ENCODE data around the gene ERBB2. TPM values are rescaled to one million over a fixed set of nuclear protein-coding genes. Genes with fewer than 3 reads are reported as not detected.

The ERBB2 gene
- total and polyA plus RNA-seq, 2 experiments from 2014 or later, result 30.3 to 55.4 TPM

GRCh38 chr17:39735882-39736281 is 36.0 kb downstream of the ERBB2 start:
- no peaks in the 10 kb centered on the region for H3K79me2 ChIP-seq (ENCODE audit: insufficient read depth)
- peaks cover 4% of the 10 kb centered on the region; the same call in 1 of the 2 replicates for H3K27me3 ChIP-seq (replicated peaks; ENCODE audit: insufficient read depth)
- H3K36me3 ChIP-seq (ENCODE audit: low read depth), result no peaks in the 10 kb centered on the region
- no peaks in the 10 kb centered on the region for H4K20me1 ChIP-seq (ENCODE audit: insufficient read depth)
- TF ChIP-seq EZH2 (IDR thresholded peaks at IDR 0.05; ENCODE audit: insufficient read depth, poor library complexity, severe bottlenecking), result no peak
- TF ChIP-seq EZH2phosphoT487 (IDR thresholded peaks at IDR 0.05; ENCODE audit: insufficient read depth, low read depth), result no peak
- H3K9me3 ChIP-seq (ENCODE audit: low read depth), result no peaks in the 10 kb centered on the region
- no peak for DNase-seq
- no peaks in the 10 kb centered on the region for H3K9me2 ChIP-seq (ENCODE audit: insufficient read depth)
- H3K27ac ChIP-seq, result no peak overlapping the region
- no peak overlapping the region for H3K4me2 ChIP-seq (ENCODE audit: unreplicated experiment)
- 61 to 67% methylated on average over 2 of the region's 2 CpGs for WGBS, 2 experiments (ENCODE audit: low coverage in 1 of 2, low lambda C conversion rate in 2 of 2, missing lambda C conversion rate in 2 of 2)
- peaks cover 17% of the 10 kb centered on the region for H3K4me1 ChIP-seq (ENCODE audit: insufficient read depth)
- H2AFZ ChIP-seq, result no peak overlapping the region
- H3K9ac ChIP-seq, result no peak overlapping the region
- in situ Hi-C loops (cut with MboI), result no loop called here
- H3K4me3 ChIP-seq, result no peak overlapping the region
- no peaks in the 10 kb centered on the region for H3F3A ChIP-seq (ENCODE audit: insufficient read depth)

DNA sequence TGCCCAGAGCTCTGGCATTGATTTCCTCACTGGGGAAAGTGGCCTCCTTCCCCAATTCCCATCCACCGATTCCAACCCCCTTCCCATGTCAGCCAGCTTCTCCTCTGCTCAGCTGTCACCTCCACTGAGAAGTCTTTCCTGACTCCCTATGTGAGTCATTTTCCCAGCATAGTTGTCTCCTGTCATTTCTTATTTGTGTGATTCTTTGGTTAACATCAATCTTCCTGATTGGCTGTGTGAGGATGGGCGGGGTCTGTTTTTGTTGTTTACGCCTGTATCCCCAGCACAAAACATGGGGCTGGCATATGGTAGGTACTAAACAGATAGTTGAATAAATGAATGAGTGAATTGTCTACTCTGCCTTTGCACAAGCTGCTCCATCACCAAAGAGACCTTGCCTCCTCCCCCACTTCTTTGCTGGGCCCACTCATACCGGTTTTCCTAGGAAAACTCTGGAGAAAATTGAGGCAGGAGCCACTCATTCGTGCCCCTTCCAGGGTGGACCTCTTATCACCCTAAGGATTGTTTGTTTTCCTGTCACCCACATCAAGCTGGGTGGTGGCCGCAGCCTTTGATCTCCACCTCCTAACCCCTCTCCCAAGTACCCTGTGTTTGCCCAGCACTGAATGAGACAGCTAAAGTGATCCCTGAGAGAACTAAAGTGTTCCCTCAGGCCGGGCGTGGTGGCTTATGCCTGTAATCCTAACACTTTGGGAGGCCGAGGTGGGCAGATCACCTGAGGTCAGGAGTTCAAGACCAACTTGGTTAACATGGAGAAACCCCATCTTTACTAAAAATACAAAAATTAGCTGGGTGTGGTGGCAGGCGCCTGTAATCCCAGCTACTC is 36.7 kb downstream of the ERBB2 start:
- Histone ChIP-seq H3K9me2 (ENCODE audit: insufficient read depth) (no peaks in the 10 kb centered on the region), H3K9me3 (ENCODE audit: low read depth) (no peaks in the 10 kb centered on the region), H3K79me2 (ENCODE audit: insufficient read depth) (no peaks in the 10 kb centered on the region), H3F3A (ENCODE audit: insufficient read depth) (no peaks in the 10 kb centered on the region), H3K27ac (no peak overlapping the region), H3K4me1 (ENCODE audit: insufficient read depth) (peaks cover 20% of the 10 kb centered on the region), H3K4me2 (ENCODE audit: unreplicated experiment) (no peak overlapping the region), H4K20me1 (ENCODE audit: insufficient read depth) (no peaks in the 10 kb centered on the region), H3K36me3 (ENCODE audit: low read depth) (no peaks in the 10 kb centered on the region), H3K9ac (no peak overlapping the region), H3K27me3 (replicated peaks; ENCODE audit: insufficient read depth) (peaks cover 4% of the 10 kb centered on the region; the same call in 1 of the 2 replicates), H3K4me3 (no peak overlapping the region), H2AFZ (no peak overlapping the region)
- in situ Hi-C loops (cut with MboI), result no loop called here
- no peak for DNase-seq
- 72 to 75% methylated on average over 10 of the region's 10 CpGs for WGBS, 2 experiments (ENCODE audit: low coverage in 1 of 2, low lambda C conversion rate in 2 of 2, missing lambda C conversion rate in 2 of 2)
- TF ChIP-seq EZH2phosphoT487 (IDR thresholded peaks at IDR 0.05; ENCODE audit: insufficient read depth, low read depth) (no peak), EZH2 (IDR thresholded peaks at IDR 0.05; ENCODE audit: insufficient read depth, poor library complexity, severe bottlenecking) (no peak)

DNA sequence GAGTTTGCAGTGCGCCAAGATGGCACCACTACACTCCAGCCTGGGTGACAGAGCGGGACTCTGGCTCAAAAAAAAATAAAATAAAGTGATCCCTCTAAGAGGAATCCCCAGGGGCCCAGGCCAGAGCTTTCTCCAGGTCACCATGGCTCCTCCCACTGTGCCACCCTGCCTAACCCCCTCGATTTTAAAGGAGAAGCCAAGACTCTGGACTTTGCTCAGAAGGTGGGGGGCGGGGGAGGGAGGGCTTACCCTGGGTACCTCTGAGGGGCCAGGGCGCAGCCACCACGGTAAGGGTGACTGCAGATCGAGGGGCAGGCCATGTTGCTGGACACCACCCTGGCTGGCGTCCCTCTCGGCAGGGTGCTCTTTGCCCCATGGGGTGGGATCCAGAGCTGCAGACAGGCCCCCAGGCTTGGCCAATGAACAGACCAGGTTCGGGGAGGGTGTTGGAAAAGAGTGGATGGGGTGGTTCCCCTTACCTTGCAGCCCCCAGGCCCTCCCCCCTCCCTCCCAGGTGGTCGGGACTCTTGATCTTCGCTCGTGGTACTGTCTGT is 37.4 kb downstream of the ERBB2 start:
- Histone ChIP-seq H2AFZ (no peak overlapping the region), H3K36me3 (ENCODE audit: low read depth) (no peaks in the 10 kb centered on the region), H3K4me3 (no peak overlapping the region), H3K27ac (no peak overlapping the region), H3K27me3 (replicated peaks; ENCODE audit: insufficient read depth) (peaks cover 4% of the 10 kb centered on the region; the same call in 1 of the 2 replicates), H3K4me2 (ENCODE audit: unreplicated experiment) (no peak overlapping the region), H3K9me3 (ENCODE audit: low read depth) (no peaks in the 10 kb centered on the region), H3F3A (ENCODE audit: insufficient read depth) (no peaks in the 10 kb centered on the region), H3K79me2 (ENCODE audit: insufficient read depth) (no peaks in the 10 kb centered on the region), H3K4me1 (ENCODE audit: insufficient read depth) (peaks cover 20% of the 10 kb centered on the region), H3K9ac (no peak overlapping the region), H4K20me1 (ENCODE audit: insufficient read depth) (no peaks in the 10 kb centered on the region), H3K9me2 (ENCODE audit: insufficient read depth) (no peaks in the 10 kb centered on the region)
- WGBS, 2 experiments (ENCODE audit: low coverage in 1 of 2, low lambda C conversion rate in 2 of 2, missing lambda C conversion rate in 2 of 2), result 61 to 73% methylated on average over 10 to 13 of the region's 13 CpGs
- DNase-seq, result no peak
- in situ Hi-C loops (cut with MboI), result no loop called here
- no peak for TF ChIP-seq EZH2phosphoT487 (IDR thresholded peaks at IDR 0.05; ENCODE audit: insufficient read depth, low read depth)

- peaks cover 20% of the 10 kb centered on the region for H3K4me1 ChIP-seq (ENCODE audit: insufficient read depth)
- WGBS, 2 experiments (ENCODE audit: low coverage in 1 of 2, low lambda C conversion rate in 2 of 2, missing lambda C conversion rate in 2 of 2), result 23 to 26% methylated on average over 27 to 32 of the region's 34 CpGs
- TF ChIP-seq EZH2phosphoT487 (IDR thresholded peaks at IDR 0.05; ENCODE audit: insufficient read depth, low read depth), result no peak
- TF ChIP-seq EZH2 (IDR thresholded peaks at IDR 0.05; ENCODE audit: insufficient read depth, poor library complexity, severe bottlenecking), result peak; percentile 38
- no peaks in the 10 kb centered on the region for H3K9me3 ChIP-seq (ENCODE audit: low read depth)
- in situ Hi-C loops (cut with MboI), result no loop called here
- H3K4me2 ChIP-seq (ENCODE audit: unreplicated experiment), result no peak within 1 kb of the TSS
- peaks cover 4% of the 10 kb centered on the region; the same call in 1 of the 2 replicates for H3K27me3 ChIP-seq (replicated peaks; ENCODE audit: insufficient read depth)
- H2AFZ ChIP-seq, result peak within 1 kb of the TSS; percentile 68
- H3K4me3 ChIP-seq, result no peak within 1 kb of the TSS
- no peak within 1 kb of the TSS for H3K9ac ChIP-seq
- no peaks in the 10 kb centered on the region for H3F3A ChIP-seq (ENCODE audit: insufficient read depth)
- H4K20me1 ChIP-seq (ENCODE audit: insufficient read depth), result no peaks in the 10 kb centered on the region
- no peaks in the 10 kb centered on the region for H3K36me3 ChIP-seq (ENCODE audit: low read depth)
- no peak for DNase-seq
- no peak within 1 kb of the TSS for H3K27ac ChIP-seq
- H3K79me2 ChIP-seq (ENCODE audit: insufficient read depth), result no peaks in the 10 kb centered on the region
- H3K9me2 ChIP-seq (ENCODE audit: insufficient read depth), result no peaks in the 10 kb centered on the region
Measured at GRCh38 chr17:39737760-39738567, 38.1 kb downstream of the ERBB2 start, which contains the start of gene GRB7. Gene GRB7 (plus strand): TSS chr17:39737938. CDS start chr17:39742302, 4,364 bp downstream.

Data from GM23248 (cell line).